ENCODE measurements around the gene BCHE.

The BCHE gene

GRCh38 chr3:165796701-165797100 is 40.5 kb downstream of the BCHE start:
- no peak for DNase-seq (ENCODE audit: extremely low spot score)
- CTCF ChIA-PET: no interaction called here
- TF ChIP-seq, protein P1, sequence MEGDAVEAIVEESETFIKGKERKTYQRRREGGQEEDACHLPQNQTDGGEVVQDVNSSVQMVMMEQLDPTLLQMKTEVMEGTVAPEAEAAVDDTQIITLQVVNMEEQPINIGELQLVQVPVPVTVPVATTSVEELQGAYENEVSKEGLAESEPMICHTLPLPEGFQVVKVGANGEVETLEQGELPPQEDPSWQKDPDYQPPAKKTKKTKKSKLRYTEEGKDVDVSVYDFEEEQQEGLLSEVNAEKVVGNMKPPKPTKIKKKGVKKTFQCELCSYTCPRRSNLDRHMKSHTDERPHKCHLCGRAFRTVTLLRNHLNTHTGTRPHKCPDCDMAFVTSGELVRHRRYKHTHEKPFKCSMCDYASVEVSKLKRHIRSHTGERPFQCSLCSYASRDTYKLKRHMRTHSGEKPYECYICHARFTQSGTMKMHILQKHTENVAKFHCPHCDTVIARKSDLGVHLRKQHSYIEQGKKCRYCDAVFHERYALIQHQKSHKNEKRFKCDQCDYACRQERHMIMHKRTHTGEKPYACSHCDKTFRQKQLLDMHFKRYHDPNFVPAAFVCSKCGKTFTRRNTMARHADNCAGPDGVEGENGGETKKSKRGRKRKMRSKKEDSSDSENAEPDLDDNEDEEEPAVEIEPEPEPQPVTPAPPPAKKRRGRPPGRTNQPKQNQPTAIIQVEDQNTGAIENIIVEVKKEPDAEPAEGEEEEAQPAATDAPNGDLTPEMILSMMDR (IDR thresholded peaks at IDR 0.05; ENCODE audit: control extremely low read depth, extremely low read depth, low read depth, missing control alignments): no peak
- POLR2A ChIA-PET: no interaction called here

- no peak for DNase-seq (ENCODE audit: extremely low spot score)
- ChIA-PET POLR2A (no interaction called here), CTCF (interaction anchor here (2.2 kb wide), 1 partner anchor 37 kb away, joined by 5 read pairs; no protein-coding TSS in a partner anchor)
- TF ChIP-seq, protein P1 (IDR thresholded peaks at IDR 0.05; ENCODE audit: control extremely low read depth, extremely low read depth, low read depth, missing control alignments): no peak
Measured at GRCh38 chr3:165788531-165788930, 48.7 kb downstream of the BCHE start.

- DNase-seq (ENCODE audit: extremely low spot score): no peak
- POLR2A ChIA-PET: no interaction called here
- TF ChIP-seq, protein P1 (IDR thresholded peaks at IDR 0.05; ENCODE audit: control extremely low read depth, extremely low read depth, low read depth, missing control alignments): no peak
- CTCF ChIA-PET: no interaction called here
Measured at GRCh38 chr3:165786013-165786412, 51.2 kb downstream of the BCHE start.

GRCh38 chr3:165784337-165784736 is 52.9 kb downstream of the BCHE start:
- CTCF ChIA-PET: interaction anchor here (1.2 kb wide), 1 partner anchor 10 kb away, joined by 3 read pairs; no protein-coding TSS in a partner anchor
- TF ChIP-seq, protein P1 (IDR thresholded peaks at IDR 0.05; ENCODE audit: control extremely low read depth, extremely low read depth, low read depth, missing control alignments): no peak
- DNase-seq (ENCODE audit: extremely low spot score): no peak
- POLR2A ChIA-PET: no interaction called here

- DNase-seq (ENCODE audit: extremely low spot score): no peak
- ChIA-PET POLR2A (no interaction called here), CTCF (no interaction called here)
- TF ChIP-seq, protein P1 (IDR thresholded peaks at IDR 0.05; ENCODE audit: control extremely low read depth, extremely low read depth, low read depth, missing control alignments): no peak
Measured at GRCh38 chr3:165783383-165783782, 53.8 kb downstream of the BCHE start.

DNA sequence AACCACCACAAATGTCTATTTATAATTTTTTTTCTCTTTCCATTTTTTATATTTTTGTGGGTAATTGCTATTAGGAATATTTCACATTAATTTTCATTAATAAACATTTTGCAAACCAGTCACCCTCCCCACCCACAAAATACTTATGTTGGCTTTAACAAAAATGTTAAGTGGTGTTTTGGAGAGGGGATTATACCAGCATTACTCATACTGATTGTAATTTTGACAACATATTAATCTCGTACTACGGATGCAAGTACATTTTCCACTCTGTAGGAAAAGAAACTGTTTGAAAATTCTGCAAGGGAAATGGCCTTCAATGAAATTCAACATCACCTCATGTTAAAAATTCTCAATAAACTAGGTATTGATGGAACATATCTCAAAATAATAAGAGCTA is 58.3 kb downstream of the BCHE start:
- no peak for DNase-seq (ENCODE audit: extremely low spot score)
- TF ChIP-seq, protein P1 (IDR thresholded peaks at IDR 0.05; ENCODE audit: control extremely low read depth, extremely low read depth, low read depth, missing control alignments): no peak
- POLR2A ChIA-PET: no interaction called here
- CTCF ChIA-PET: no interaction called here

DNA sequence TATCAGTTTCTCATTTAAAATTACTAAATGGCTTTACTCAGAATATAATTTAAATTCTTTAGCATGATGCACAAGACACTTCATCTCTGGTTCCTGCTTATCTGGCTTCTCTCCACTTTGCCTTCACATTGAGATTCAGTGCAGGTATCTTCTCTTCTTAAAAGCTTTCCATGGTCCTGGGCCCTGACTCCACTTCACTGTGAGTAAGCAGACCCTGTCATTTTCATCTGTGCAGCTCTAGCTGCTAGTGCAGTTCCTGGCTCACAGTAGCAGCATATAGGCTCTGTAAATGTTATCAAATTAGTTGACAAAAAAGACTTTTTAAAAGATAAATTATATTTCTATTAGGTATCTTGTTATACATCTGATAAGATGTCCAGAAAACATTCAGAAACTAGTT is 58.8 kb downstream of the BCHE start:
- TF ChIP-seq, protein P1 (IDR thresholded peaks at IDR 0.05; ENCODE audit: control extremely low read depth, extremely low read depth, low read depth, missing control alignments): no peak
- no peak for DNase-seq (ENCODE audit: extremely low spot score)
- ChIA-PET POLR2A (no interaction called here), CTCF (no interaction called here)

Data from GM10248 (cell line).